T-helper 2 cell treated with Interferon-gamma antibody and Interleukin-4, amounts not matched to agents 100 ng/mL and 5 ng/mL, for 36 hours (primary cell): Measurements from ENCODE around the gene KAZN. TPM values are rescaled to one million over a fixed set of nuclear protein-coding genes. Genes with fewer than 3 reads are reported as not detected.
"Not testable (repeated sequence)": the region's sequence is repeated elsewhere in the genome, so short reads cannot be mapped to it uniquely, and the experiment has no call there.

Experiments used
- intact Hi-C: fragments of 100-400 bp; cut with micrococcal nuclease; formaldehyde crosslinking; loops from one replicate; pipeline ENCODE4 v1.15.1; 2023
- total RNA-seq: library from RNA; stranded (reverse); gene quantifications from 2 replicates; pipeline ENCODE4 v1.2.3, GENCODE V29; 2022

The KAZN gene
- total RNA-seq, 1 donor from 2014 or later, result 0.48 TPM

DNA sequence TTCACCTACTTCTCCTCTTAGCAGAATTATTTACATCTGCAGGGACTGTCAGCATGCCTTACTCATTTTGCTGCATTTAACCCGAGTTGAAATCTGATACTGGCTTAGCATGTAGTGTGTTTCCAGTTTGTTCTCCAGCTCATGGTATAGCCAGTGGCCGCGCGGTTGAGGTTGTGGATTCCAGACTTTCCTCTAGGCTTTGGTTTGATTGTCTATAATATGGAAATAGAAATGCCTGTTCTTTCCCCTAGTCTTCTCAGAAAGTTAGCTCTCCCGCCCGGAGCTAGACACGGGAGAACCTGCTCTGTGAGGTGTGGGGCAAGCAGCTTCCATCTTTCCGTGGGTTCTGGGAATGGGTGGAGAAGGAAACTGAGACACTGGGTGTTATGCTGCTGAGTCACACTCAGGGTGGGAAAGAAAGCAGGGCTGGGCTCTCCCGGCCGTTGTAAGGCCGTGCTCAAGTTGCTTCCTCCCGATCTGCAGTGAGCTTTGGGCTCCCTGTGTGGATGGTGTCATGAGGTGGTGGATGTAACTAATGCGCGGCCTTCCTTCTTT lies 348.3 kb downstream of the KAZN start:
- intact Hi-C loops, result no loop called here

DNA sequence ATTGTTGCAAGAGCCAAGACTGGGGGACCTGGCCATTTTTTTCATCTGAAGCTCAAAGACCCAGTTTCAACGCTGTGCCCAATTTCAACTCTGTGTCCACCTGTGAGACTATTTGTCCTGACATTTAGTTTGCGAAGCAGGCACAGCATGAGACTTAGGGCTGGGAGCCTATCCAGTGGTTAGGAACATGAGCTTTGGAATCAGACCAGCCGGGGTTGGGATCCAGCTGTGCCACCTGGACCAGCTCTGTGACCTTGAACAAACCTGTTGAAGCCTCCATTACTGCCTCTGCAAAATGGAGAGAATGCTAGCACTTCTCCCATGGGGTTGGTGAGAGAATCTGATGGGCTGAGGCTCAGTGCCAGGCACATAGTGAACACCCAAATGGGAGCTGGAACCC lies 348.9 kb downstream of the KAZN start:
- intact Hi-C loops, result no loop called here

DNA sequence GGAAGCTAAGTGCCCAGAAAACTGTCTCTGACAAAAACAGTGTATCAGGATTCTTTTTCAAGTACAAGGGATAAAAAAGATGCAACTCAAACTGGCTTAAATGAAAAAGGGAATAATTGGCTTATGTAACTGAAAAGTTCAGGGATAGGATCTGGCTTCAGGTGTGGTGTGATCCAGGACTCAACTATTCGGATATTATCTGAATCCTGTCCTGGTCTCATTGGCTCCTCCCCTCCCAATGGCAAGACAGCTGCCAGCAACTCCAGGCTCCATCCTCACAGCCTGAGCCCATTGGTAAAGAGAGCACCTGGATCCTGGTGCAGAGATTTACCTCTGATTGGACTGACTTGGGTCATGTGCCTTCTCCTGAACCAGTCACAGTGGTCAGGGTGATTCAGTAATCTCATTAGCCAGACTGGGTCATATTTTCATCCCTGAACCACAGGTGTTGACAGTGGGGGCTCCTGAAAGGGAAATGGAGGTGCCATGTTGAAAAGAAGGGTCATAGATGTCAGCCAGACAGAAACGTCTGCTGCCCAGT lies 349.7 kb downstream of the KAZN start:
- intact Hi-C loops, result no loop called here

DNA sequence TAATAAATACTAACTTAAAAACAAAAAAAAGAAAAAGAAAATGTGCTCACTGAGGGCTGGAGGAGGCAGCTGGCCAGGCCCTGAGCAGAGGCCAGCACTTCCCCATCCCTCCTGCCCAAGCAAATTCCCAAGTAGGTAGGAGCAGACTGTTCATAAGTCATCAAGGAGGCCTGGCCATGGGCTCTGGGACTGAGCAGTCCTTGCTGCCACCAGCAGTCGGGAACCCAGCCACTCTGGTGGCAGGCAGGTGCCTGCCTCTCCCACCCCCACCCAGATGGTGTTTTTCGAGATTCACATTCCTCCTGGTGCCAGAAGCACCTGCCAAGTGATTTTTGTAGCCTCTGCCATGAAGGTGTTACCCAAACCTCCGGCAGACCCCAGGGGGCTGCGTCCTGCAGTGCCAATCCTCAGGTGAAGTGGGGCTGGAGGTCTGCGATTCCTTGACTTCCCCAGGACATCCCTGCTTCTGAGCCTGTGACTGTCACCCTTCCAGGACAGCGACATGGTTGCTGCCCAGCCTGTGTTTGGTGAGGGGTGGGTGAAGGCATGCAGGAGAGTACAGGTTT lies 350.9 kb downstream of the KAZN start:
- intact Hi-C loops, result no loop called here

DNA sequence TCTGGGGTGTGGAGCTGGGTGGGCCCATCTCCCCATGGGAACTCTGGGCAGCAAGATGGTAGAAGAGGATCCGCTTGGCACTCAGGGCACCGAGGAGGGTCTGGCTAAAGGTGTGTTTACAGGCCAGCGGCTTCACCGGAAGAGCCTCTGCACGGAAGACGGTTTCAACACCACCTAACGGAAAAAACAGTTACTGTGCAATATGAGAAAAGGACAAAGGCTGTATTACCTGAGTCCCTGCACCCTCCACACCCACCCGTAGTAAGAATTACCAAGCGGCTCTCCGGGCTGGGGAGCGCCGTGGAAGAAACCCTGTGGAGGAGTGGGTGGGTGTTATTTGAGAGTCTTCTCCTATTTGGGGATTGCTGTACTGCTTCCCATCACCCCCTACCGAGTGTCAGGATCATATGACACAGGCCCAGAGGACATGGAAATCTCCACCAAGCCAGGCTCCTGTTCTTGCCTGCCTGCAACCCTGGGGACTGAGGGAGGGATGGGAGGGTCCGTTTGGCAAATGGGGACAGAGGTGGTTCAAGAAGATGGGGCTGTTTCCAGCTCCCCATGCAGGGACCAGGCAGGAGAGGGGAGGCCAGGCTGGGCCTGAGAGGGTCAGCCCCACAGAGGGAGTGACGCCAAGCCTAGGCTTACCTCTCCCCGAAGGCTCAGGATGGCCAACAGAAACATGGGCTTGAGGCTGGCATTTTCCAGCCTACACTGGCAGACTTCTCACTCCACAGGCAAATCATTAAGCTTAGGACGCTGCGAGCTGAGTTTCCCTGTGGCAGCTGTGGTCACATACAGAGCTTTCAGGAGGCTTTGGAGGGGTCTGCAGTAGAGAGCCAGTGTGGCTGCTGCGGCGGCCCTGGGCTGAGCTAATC lies 351.6 kb downstream of the KAZN start:
- intact Hi-C loops, result no loop called here

DNA sequence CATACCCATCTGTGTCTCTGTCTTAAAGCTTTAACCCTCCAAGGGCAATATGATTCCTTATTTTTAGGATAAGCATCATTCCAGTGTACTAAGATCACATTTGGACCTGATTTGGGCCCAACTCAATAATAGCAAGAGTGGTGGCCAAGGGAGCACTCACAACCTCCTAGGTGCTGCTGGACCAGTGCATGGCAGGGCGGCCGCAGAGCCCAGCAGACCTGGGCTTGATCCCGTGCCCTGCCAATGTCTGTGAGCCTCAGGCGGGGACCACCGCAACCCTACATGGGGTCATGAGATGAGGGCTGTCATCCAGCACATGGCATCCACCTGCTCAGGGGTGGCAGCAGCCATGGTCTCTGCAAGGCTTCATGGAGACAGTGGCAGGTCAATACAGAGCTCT lies 353.3 kb downstream of the KAZN start:
- intact Hi-C loops, result no loop called here

DNA sequence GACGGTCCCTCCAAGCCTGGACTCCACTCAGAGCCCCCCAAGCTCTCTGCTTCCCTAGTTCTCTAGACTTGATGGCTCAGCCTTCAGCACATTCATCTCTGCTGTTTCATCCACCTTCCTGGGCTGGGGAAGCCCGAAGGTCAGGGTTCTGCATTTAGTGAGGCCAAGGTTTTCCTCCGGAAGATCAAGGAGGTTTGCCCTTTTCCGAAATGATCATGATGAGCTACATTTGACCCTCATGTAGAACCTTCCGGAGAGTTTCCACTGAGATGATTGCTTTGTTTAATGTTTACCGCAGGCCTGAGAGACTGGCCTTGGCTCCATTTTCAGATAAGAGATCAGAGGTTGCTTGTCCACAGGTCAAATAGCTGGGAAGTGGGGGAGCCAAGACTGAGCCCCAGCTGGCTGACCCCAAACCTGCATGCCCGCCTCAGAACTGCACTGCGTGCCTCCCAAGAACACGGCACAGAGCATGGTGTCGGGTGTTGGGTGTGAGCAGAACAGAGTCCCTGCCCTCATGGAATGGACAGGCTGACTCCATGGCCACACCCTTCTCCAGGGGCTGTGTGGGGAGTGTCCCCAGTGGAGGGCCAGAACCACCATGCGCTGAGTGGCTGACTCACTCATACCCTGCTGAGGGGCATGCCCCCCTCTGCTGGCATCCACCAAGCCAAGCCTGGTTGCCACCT lies 354.3 kb downstream of the KAZN start:
- intact Hi-C loops, result no loop called here

DNA sequence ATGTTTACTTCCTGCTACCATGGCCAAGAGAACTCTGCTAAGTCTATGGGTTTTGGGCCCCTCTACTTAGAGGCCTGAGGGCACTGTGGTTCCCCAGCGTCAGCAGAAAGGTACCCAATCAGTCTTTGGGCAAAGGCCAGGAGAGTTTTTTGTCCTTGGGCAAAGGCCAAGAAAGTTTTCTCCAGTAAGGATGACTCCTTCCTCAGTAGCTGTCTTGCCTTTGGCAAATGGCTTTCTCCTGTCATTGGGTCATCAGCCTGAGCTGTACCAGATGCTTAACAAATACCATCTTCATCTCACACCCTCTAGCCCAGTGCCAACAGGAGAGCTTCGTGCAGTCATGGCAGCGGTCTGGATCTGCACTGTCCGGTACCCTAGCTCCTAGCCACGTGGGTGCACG lies 355.7 kb downstream of the KAZN start:
- intact Hi-C loops, result no loop called here

DNA sequence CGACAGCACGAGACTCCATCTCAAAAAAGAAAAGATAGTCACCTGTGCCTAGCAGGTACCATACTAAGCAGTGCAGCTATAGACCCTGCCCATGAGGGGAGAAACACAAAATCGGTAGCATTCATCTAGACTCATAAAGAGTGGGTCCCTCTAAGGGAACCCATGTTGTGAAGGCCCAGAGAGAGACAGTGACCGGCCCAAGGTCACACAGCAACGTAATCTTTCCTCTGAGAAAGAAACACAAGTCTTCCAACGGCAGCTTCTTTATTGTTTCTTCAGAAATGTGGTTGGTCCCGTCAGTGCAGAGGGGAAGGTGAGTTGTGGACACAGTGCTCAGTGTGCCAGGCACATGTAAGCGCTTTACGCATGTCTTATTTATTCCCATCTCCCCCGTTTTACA lies 356.4 kb downstream of the KAZN start:
- intact Hi-C loops, result no loop called here

DNA sequence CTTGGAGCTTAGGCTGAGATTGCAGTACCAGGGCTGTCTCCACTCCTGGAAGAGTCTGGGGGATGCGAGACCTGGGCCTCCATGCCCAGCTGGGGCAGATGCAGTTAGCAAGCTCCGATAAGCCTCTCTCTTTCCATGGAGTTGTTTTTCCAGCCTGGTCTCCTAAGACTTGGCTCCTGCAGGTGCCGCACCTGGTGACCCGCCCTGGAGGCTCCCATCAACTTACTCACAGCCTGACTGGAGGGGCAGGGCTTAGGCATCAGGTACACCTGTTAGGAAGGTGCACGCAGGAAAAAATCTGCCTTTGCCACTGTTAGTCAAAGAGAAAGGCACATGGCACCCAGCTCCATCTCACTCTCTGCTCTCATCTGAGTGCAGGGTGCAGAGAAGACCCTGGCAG lies 356.9 kb downstream of the KAZN start:
- intact Hi-C loops, result no loop called here

DNA sequence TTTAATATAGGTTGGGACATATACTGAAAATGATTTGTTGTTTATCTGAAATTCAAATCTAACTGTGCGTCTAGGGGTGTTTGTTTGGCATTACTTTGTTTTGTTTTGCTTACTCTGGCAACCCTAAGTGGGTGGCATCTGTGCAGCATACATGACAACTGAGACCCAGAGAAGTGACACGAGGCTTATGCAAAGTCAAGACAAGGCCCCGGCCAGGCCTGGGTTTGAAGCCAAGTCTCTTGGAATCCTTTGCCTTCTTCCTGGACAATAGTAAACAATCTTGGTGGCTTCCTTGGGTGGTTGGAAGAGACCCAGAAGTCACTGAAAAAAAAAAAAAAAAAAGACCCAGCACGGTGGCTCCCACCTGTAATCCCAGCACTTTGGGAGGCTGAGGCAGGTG lies 357.5 kb downstream of the KAZN start:
- intact Hi-C loops, result no loop called here

DNA sequence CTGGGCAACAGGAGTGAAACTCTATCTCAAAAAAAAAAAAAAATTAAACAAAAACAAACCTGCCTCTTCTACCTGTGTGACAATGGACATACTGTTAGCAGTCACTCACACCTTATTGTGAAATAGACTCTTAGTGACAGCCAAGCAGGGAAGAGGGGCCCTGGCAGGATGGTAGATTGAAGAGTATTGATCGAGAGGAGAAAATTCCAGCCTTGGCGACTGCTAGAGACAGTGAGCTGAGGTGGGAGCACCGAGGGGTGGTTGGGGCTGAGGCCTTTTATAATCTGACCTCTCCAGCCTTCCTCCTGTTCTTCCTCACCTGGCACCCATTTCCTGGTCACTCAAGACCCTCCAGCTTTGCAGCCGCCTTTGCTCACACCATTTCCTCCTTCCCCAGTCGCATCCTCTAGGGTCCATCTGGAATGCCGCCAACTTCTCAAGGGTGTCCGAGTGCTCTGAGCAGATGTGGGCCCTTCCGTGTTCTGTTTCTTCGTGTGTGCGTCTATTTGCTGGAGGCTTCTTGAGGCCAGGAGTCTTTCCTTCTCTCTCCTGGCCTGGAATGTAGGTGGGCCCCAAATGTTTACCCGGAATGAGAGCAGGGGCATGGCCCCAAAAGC lies 358.2 kb downstream of the KAZN start:
- intact Hi-C loops, result no loop called here

DNA sequence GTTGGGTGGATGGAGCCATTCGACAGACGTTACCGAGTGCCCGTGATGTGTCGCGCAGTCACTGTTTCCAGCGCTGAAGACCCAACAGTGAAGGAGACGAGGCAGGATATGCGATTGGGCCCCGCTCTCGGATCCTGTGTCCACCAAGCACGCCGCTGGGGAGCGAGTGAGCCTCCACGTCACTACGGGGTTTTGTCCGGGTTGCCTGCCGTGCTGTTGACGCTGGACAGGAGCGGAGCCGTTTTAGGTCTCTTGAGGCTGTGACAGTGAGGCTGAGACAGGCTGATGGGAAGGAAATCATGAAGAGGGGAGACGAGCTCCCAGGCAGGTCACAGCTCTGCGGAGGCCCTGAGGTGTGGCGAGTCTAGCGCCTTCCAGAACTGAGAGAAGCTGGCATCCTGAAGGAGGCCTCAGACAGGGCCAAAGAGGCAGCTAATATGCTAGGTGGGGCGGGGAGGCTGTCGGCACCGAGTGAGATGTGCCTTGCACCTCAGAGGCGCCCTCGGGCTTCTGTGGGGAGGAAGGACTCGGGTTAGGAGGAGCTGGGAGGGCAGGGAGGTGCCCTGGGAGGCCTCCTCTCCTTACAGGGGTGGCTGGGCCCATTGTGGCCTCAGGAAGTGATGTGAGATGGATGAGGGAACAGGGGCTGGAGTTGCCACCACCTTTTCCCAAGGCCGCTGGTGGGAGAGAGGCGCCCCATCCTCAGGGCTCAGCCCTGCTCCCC lies 359.1 kb downstream of the KAZN start:
- intact Hi-C loops, result no loop called here

DNA sequence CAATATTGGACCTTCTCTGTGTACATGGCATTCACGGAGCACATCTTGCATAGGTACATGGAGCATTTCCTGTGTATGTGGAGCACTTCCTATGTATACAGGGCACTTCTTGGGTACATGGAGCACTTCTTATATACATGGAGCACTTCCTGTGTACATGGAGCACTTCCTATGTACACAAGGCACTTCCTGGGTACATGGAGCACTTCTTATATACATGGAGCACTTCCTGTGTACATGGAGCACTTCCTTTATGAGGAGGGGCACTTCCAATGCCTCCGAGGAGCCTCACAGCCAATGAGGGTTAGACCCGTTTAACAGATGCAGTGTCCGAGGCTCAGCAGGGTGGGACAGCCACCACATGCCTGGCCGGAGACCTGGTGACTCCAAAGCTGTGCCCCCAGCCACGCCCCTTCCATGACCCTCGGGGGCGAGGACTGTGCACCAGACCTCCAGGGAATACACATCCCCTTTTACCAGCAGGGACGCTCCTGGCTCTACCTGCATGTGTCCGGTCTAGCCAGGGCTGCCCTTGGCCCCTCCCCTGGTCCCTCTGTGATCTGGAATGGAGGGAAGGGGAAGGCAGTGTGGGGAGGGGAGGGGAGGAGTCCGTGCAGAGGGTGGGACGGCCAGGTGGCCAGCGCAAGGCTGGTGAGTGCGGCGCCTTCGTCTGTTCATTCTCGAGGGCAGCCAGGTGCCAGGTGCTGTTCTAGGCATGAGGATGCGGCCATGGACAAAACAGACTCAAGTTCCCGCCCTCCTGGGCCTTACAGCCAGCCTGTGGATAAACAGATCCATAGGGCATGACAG lies 360.0 kb downstream of the KAZN start:
- intact Hi-C loops, result no loop called here

DNA sequence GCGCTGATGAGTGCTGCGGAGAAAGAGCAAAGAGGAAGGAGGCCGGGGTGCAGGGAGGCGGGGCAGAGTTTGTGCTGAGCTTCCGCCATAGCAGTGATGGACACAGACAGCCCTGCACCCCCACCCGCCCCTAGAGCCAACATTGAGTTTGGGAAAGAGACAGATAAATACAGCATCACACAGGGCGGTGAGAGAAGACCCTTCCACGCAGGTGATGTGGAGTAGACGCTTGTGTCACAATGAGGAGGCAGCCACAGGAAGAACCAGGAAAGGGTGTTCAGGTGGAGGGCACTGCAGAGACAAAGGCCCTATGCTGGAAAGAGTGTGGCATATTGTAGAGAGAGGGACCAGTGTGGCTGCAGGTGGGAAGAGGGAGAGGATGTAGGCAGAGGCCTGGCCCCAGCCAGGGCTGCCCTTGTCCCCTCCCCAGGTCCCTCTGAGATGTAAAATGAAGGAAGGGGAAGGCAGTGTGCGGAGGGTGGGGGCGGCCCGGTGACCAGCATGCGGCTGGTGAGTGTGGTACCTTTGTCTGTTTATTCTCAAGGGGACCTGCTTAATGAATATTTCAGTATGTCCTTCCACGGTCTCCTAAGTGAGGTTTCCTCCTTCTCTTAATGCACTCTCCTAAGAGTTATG lies 360.7 kb downstream of the KAZN start:
- intact Hi-C loops, result no loop called here

DNA sequence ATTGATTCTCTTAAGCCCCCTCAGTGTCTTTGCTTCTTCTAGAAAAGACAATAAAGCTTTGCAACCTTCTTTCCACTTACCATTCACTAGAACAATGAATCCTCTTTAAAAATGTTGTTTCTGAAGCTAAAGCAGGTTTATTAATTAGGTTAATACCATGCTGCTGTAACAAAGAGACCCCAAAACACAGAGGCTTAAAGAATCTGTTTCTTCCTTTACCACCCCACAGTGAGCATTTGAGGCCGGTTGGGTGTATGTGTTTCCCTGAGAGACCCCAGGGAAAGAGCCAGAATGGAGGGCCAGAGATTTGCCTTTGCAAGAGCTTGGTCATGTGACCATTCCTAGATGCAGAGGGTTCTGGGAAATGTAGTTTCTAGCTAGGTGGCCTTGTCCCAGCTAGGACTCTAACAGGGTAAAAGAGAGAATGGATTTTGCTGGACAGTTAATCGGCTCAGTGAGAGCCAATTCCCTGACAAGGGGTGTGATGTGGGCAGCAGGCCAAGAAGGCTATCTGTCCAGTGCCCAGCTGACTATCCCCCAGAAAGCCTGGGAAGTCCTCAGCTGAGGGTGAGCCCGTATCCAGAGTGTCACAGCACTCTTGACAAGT lies 363.3 kb downstream of the KAZN start:
- intact Hi-C loops, result no loop called here

DNA sequence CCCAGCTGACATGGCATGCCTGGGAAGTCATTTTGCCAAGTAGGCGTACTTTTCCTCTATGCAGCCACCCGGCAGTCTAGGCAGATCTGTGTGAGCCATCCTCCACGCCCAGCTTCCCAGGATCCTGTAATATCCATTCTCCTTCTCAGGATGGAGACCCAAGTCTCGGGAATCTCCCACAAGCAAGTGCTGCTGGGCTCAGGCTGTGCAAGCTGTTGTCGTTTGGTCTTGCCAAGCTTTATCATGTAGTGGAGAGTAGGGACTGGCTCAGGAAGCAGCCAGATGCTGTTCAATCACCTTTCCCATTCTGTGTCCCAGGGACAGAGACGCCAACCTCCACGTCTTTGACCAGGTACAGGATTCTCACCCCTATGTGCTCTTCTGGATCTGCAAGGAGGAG lies 363.9 kb downstream of the KAZN start:
- intact Hi-C loops, result no loop called here

DNA sequence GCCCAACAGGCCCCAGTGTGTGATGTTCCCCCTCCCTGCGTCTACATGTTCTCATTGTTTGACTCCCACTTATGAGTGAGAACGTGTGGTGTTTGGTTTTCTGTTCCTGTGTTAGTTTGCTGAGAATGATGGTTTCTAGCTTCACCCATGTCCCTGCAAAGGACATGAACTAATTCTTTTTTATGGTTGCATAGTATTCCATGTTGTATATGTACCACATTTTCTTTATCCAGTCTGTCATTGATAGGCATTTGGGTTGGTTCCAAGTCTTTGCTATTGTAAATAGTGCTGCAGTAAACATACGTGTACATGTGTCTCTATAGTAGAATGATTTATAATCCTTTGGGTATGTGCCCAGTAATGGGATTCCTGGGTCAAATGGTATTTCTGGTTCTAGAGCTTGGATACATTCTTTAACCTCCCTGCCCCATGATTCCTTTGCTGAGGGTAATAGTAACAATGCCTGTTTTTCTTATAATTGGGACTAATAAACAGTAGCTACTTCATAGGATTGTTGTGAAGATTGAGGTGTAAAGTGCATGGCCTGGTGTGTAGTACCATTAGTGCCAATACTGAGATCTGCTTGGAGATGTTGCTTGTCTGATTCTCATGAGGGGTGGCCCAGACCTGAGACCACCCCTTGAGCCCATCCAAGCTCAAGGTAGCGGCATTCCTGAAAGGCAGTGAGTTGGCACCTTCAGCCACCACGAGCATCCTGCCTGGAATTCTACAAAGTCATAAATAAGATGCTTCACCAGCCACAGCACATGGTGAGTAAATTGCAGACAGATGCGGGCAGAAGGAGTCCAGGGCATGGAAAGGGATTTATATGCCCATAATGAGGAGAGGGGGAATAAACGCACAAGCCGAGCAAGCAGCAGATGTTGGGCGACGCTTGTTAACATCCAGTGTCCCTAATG lies 365.6 kb downstream of the KAZN start:
- intact Hi-C loops, result not testable (repeated sequence)
